DND-41 (cell line): Measurements from ENCODE around the gene PEAK3.

Experiments used
- ATAC-seq: fragments of 200-7000 bp; cut with Tn5 transposase; 3 replicates; pipeline ENCODE4 v1.9.1; 2021; ENCODE audit warnings: low read depth; ENCODE audit not compliant: insufficient read depth
- DNase-seq: peaks from one replicate; pipeline ENCODE4 v3.0.0-alpha.2; 2020
- H2AFZ ChIP-seq: 2 replicates; pipeline ENCODE4 v1.6.0; 2012; ENCODE audit warnings: low read depth, low read length
- H3K27ac ChIP-seq: 2 replicates; pipeline ENCODE4 v1.5.1; 2012; ENCODE audit warnings: low read length, inconsistent platforms
- H3K27me3 ChIP-seq: fragments of 200-600 bp; sonication (generic); 2 replicates; pipeline ENCODE4 v1.6.0; 2012; ENCODE audit warnings: low read length, mild to moderate bottlenecking, inconsistent platforms; ENCODE audit not compliant: insufficient read depth, poor library complexity
- H3K36me3 ChIP-seq: 2 replicates; pipeline ENCODE4 v1.5.1; 2012; ENCODE audit warnings: low read length, inconsistent platforms; ENCODE audit not compliant: insufficient read depth
- H3K4me1 ChIP-seq: 2 replicates; pipeline ENCODE4 v1.5.1; 2012; ENCODE audit warnings: mild to moderate bottlenecking, low read length; ENCODE audit not compliant: insufficient read depth
- H3K4me2 ChIP-seq: 2 replicates; pipeline ENCODE4 v1.6.0; 2012; ENCODE audit warnings: mild to moderate bottlenecking, moderate library complexity, low read length, inconsistent platforms; ENCODE audit not compliant: insufficient read depth
- H3K4me3 ChIP-seq, 2 experiments: fragments of 200-600 bp in 1 of 2; shearing (Covaris generic) in 1 of 2; 2 replicates each; pipeline ENCODE4 v1.5.1; 2012 to 2016; ENCODE audit warnings: inconsistent platforms in 2 of 2, low read length in 2 of 2, mild to moderate bottlenecking in 2 of 2, low read depth in 1 of 2, moderate library complexity in 1 of 2
- H3K79me2 ChIP-seq: 2 replicates; pipeline ENCODE4 v1.6.0; 2012; ENCODE audit warnings: low read length, inconsistent platforms; ENCODE audit not compliant: insufficient read depth
- H3K9ac ChIP-seq: 2 replicates; pipeline ENCODE4 v1.6.0; 2012; ENCODE audit warnings: low read depth, mild to moderate bottlenecking, inconsistent platforms, low read length, moderate library complexity
- H3K9me3 ChIP-seq: 2 replicates; pipeline ENCODE4 v1.5.1; 2012; ENCODE audit warnings: low read length, moderate library complexity, mild to moderate bottlenecking, inconsistent platforms; ENCODE audit not compliant: insufficient read depth, severe bottlenecking
- H4K20me1 ChIP-seq: 2 replicates; pipeline ENCODE4 v1.6.0; 2012; ENCODE audit warnings: low read length; ENCODE audit not compliant: insufficient read depth
- EZH2 ChIP-seq: IDR thresholded peaks from 3 replicates; pipeline ENCODE4 v1.6.1; 2012; ENCODE audit warnings: borderline replicate concordance, low read depth, mild to moderate bottlenecking, moderate library complexity, low read length, inconsistent platforms; ENCODE audit not compliant: severe bottlenecking
- TF ChIP-seq, protein P1 (sequence below): IDR thresholded peaks from 2 replicates; pipeline ENCODE4 v1.5.1; 2012; ENCODE audit warnings: borderline replicate concordance, low read length, moderate library complexity, mild to moderate bottlenecking; ENCODE audit not compliant: poor library complexity, severe bottlenecking; ENCODE audit errors: extremely low read depth

The PEAK3 gene

DNA sequence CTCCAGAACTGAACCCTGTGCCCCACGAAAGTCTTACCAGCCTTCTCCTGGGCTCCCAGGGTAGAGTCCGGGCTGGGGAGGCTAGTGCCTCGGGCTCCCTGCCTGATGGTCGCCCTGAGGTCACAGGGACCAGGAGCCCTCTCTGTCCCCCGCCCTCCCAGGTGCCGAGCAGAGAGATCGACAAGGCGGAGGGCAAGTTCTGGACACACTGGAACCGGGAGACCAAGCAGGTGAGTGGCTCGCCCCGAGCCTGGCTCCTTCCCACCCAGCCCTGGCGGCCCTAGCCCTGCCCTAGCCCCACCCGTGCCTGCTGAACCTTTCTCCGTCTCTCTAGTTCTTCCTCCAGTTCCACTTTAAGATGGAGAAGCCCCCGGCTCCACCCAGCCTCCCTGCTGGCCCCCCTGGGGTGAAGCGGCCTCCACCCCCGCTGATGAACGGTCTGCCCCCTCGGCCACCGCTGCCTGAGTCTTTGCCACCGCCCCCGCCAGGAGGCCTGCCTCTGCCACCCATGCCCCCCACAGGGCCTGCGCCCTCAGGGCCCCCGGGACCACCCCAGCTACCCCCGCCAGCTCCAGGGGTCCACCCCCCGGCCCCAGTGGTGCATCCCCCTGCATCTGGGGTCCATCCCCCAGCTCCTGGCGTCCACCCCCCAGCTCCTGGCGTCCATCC is 34.4 kb downstream of the PEAK3 start:
- no peak for DNase-seq
- H3K27ac ChIP-seq: no peak overlapping the region

DNA sequence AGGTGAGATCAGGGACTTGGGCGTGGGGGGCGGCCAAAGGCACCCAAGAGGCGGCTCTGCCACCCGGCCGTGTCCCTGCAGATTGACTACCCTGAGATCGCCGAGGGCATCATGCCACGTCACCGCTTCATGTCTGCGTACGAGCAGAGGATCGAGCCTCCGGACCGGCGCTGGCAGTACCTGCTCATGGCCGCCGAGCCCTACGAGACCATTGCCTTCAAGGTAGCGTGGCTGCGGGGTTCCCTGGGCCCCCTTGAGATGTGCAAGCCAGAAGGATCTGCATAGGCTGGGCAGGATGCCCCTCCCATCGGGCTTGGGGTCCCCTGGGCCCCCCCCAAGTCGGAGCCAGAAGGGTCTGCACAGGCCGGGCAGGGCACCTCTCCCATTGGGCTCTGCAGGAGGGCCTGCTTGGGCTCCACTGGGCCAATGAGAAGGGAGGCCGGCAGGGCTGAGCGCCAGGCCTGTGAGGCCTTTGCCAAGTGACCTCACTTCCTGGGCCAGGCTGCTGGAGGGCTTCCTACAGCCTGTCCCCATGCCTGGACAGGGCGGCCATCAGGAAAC is 35.1 kb downstream of the PEAK3 start:
- DNase-seq (no peak), ATAC-seq (no peak)
- Histone ChIP-seq H2AFZ (no peak overlapping the region), H3K4me1 (0 out of 2 replicates have a peak, but pooled peaks cover 2% of the 10 kb centered on the region), H3K27ac (no peak overlapping the region), H3K36me3 (peaks cover 87% of the 10 kb centered on the region), H3K79me2 (peaks cover 45% of the 10 kb centered on the region), H3K4me2 (no peak overlapping the region), H3K9me3 (no peaks in the 10 kb centered on the region), H3K27me3 (no peaks in the 10 kb centered on the region), H4K20me1 (peaks cover 85% of the 10 kb centered on the region), H3K4me3 (no peak overlapping the region), H3K9ac (no peak overlapping the region)
- no peak for TF ChIP-seq EZH2
- TF ChIP-seq, protein P1, sequence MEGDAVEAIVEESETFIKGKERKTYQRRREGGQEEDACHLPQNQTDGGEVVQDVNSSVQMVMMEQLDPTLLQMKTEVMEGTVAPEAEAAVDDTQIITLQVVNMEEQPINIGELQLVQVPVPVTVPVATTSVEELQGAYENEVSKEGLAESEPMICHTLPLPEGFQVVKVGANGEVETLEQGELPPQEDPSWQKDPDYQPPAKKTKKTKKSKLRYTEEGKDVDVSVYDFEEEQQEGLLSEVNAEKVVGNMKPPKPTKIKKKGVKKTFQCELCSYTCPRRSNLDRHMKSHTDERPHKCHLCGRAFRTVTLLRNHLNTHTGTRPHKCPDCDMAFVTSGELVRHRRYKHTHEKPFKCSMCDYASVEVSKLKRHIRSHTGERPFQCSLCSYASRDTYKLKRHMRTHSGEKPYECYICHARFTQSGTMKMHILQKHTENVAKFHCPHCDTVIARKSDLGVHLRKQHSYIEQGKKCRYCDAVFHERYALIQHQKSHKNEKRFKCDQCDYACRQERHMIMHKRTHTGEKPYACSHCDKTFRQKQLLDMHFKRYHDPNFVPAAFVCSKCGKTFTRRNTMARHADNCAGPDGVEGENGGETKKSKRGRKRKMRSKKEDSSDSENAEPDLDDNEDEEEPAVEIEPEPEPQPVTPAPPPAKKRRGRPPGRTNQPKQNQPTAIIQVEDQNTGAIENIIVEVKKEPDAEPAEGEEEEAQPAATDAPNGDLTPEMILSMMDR: no peak

More for the DNA sequence above, 34.4 kb downstream of the PEAK3 start:
- Histone ChIP-seq H3K79me2 (peaks cover 38% of the 10 kb centered on the region), H3K36me3 (peaks cover 80% of the 10 kb centered on the region), H3K9me3 (no peaks in the 10 kb centered on the region), H3K9ac (no peak overlapping the region), H4K20me1 (peaks cover 78% of the 10 kb centered on the region), H2AFZ (no peak overlapping the region), H3K27me3 (no peaks in the 10 kb centered on the region), H3K4me3 (no peak overlapping the region), H3K4me1 (no peaks in the 10 kb centered on the region), H3K4me2 (no peak overlapping the region)
- no peak for ATAC-seq
- TF ChIP-seq, protein P1: no peak
- TF ChIP-seq EZH2: no peak

DNA sequence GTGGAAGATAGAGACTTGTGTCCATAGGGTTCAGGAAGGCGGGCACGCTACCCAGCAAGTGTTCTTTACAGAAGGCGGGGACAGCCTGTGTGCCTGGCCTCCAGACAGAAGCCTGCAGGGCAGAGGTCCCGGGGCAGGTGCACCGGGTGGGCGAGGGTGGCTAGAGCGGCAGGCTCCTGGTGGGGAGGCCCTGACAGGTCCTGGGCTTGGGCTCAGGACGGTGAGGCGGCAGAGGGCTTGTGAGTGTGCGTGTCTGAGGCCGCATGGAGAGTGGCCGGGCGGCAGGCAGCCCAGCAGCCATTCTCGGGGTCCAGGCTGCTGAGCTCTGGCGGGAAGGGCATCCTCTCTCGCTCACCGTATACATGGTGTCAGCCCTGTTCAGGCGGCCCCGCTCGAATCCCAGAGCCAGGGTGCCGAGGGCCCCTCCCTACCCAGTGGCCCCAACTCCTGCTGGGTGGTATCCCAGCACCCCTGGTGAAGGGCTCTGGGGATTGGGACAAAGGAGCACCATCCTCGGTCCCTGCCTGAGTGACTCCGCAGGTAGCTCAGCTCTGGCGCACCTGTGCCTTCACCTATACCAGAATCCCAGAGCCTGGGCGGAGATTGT is 35.9 kb downstream of the PEAK3 start:
- H3K79me2 ChIP-seq: peaks cover 53% of the 10 kb centered on the region
- H3K27me3 ChIP-seq: no peaks in the 10 kb centered on the region
- H3K27ac ChIP-seq: no peak overlapping the region
- H3K4me2 ChIP-seq: no peak overlapping the region
- peaks cover 89% of the 10 kb centered on the region for H4K20me1 ChIP-seq
- peaks cover 91% of the 10 kb centered on the region for H3K36me3 ChIP-seq
- DNase-seq: no peak
- no peak overlapping the region for H3K9ac ChIP-seq
- no peak overlapping the region for H2AFZ ChIP-seq
- ATAC-seq: no peak
- H3K4me3 ChIP-seq: no peak overlapping the region
- H3K4me1 ChIP-seq: peaks cover 9% of the 10 kb centered on the region
- TF ChIP-seq, protein P1: no peak
- no peak for TF ChIP-seq EZH2
- no peaks in the 10 kb centered on the region for H3K9me3 ChIP-seq
